Osteocyte (in vitro differentiated cells): ENCODE data around the gene HNF1B. TPM values are rescaled to one million over a fixed set of nuclear protein-coding genes. Genes with fewer than 3 reads are reported as not detected.

ENCODE experiments used
- DNase-seq: peaks from one replicate; pipeline ENCODE4 v3.0.0; 2021; ENCODE audit warnings: mixed read lengths; ENCODE audit not compliant: unreplicated experiment; ENCODE audit errors: extremely low spot score
- H3K27ac Mint-ChIP-seq: one replicate; pipeline ENCODE4 v1.8.0; 2021; ENCODE audit warnings: mild to moderate bottlenecking, mixed read lengths; ENCODE audit not compliant: unreplicated experiment
- H3K27me3 Mint-ChIP-seq: one replicate; pipeline ENCODE4 v1.8.0; 2021; ENCODE audit warnings: mixed read lengths; ENCODE audit not compliant: unreplicated experiment
- H3K36me3 Mint-ChIP-seq: one replicate; pipeline ENCODE4 v1.8.0; 2021; ENCODE audit warnings: mixed read lengths; ENCODE audit not compliant: unreplicated experiment
- H3K4me1 Mint-ChIP-seq: one replicate; pipeline ENCODE4 v1.8.0; 2021; ENCODE audit warnings: mixed read lengths; ENCODE audit not compliant: unreplicated experiment
- H3K4me3 Mint-ChIP-seq: one replicate; pipeline ENCODE4 v1.8.0; 2021; ENCODE audit warnings: mild to moderate bottlenecking, moderate library complexity, mixed read lengths; ENCODE audit not compliant: unreplicated experiment
- H3K9me3 Mint-ChIP-seq: one replicate; pipeline ENCODE4 v1.8.0; 2021; ENCODE audit warnings: mixed read lengths; ENCODE audit not compliant: unreplicated experiment
- total RNA-seq: library from RNA; stranded (reverse); gene quantifications from 2 replicates; pipeline ENCODE4 v1.2.1, GENCODE V29; 2021
- TF ChIP-seq, protein P1 (sequence below): fragments of 200-600 bp; sonication (generic); IDR thresholded peaks from 2 replicates; pipeline ENCODE4 v1.5.0; 2021; ENCODE audit warnings: antibody characterized with exemption, mild to moderate bottlenecking, moderate library complexity

Gene HNF1B
- total RNA-seq, 1 donor from 2014 or later: 8.1 TPM

- Mint-ChIP-seq H3K36me3 (no peaks in the 10 kb centered on the region), H3K27ac (no peak overlapping the region), H3K4me1 (peaks cover 6% of the 10 kb centered on the region), H3K27me3 (no peaks in the 10 kb centered on the region), H3K4me3 (no peak overlapping the region), H3K9me3 (no peaks in the 10 kb centered on the region)
- DNase-seq: no peak
- TF ChIP-seq, protein P1, sequence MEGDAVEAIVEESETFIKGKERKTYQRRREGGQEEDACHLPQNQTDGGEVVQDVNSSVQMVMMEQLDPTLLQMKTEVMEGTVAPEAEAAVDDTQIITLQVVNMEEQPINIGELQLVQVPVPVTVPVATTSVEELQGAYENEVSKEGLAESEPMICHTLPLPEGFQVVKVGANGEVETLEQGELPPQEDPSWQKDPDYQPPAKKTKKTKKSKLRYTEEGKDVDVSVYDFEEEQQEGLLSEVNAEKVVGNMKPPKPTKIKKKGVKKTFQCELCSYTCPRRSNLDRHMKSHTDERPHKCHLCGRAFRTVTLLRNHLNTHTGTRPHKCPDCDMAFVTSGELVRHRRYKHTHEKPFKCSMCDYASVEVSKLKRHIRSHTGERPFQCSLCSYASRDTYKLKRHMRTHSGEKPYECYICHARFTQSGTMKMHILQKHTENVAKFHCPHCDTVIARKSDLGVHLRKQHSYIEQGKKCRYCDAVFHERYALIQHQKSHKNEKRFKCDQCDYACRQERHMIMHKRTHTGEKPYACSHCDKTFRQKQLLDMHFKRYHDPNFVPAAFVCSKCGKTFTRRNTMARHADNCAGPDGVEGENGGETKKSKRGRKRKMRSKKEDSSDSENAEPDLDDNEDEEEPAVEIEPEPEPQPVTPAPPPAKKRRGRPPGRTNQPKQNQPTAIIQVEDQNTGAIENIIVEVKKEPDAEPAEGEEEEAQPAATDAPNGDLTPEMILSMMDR: no peak
Measured at GRCh38 chr17:37761961-37762360, 17.1 kb upstream of the HNF1B start.

DNA sequence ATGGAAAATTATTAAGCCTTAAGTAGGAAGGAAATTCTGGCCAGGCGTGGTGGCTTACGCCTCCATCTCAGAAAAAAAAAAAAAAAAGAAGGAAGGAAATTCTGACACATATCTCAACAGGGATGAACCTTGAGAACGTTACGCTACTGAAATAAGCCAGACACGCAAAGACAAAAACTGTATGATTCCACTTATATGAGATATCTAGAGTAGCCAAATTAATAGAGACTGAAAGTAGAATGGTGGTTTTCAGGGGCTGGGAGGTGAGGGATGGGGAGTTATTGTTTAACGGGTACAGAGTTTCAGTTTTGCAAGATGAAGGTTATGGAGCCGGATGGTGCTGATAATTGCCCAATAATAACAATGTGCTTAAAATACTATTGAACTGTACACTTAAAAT is 16.2 kb upstream of the HNF1B start:
- H3K4me3 Mint-ChIP-seq: no peak overlapping the region
- TF ChIP-seq, protein P1: no peak
- H3K4me1 Mint-ChIP-seq: peaks cover 6% of the 10 kb centered on the region
- no peaks in the 10 kb centered on the region for H3K27me3 Mint-ChIP-seq
- no peaks in the 10 kb centered on the region for H3K9me3 Mint-ChIP-seq
- H3K27ac Mint-ChIP-seq: no peak overlapping the region
- no peaks in the 10 kb centered on the region for H3K36me3 Mint-ChIP-seq
- no peak for DNase-seq

DNA sequence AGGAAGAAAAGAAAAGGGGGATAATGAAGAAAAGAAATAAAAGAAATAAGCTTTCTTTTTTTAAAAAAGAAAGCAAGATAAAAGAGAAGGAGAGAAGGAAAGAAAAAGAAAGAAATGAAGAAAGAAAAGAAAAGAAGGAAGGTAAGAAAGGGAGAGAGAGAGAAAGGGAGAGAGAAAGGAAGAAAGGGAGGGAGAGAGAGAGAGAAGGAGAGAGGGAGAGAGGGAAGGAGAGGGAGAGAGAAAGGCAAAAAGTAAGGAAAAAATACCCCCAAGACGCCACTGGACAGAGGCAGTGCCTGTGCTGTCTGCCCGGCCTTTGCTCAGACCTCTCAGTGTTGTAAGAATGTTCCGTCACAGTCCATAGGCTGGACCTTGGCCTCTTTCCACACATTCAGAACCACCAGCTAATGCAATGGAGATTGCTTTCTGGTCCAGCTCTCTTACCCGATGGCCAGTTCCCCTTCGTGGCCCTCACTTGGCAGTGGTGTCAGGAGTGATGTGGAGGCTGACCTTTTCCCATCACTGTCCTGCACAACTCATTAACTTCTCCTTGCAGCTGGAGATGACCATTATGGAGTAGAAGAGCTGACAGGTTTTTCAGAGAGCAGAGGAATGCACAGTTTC is 14.3 kb upstream of the HNF1B start:
- no peaks in the 10 kb centered on the region for H3K36me3 Mint-ChIP-seq
- TF ChIP-seq, protein P1: no peak
- H3K27me3 Mint-ChIP-seq: no peaks in the 10 kb centered on the region
- no peak overlapping the region for H3K27ac Mint-ChIP-seq
- peaks cover 3% of the 10 kb centered on the region for H3K4me1 Mint-ChIP-seq
- no peak overlapping the region for H3K4me3 Mint-ChIP-seq
- H3K9me3 Mint-ChIP-seq: no peaks in the 10 kb centered on the region
- no peak for DNase-seq

DNA sequence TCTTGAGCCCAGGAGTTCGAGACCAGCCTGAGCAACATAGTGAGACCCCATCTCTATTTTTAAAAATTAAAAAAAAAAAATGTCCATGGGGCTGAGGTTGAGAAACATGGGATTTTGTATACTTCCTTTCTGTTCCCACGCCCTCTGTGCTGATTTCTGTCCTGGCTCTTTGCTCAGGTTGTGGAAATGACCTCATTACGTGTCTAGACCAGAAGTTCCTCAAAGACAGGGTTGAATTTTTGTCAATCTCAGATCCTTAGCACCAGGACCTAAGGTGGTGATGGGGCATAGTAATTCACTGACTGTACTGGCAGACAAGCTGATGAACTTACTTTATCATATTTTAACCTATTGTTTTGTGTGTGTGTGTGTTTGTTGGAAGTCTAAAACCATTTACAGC is 11.2 kb upstream of the HNF1B start:
- Mint-ChIP-seq H3K36me3 (no peaks in the 10 kb centered on the region), H3K27me3 (no peaks in the 10 kb centered on the region), H3K9me3 (no peaks in the 10 kb centered on the region), H3K4me3 (no peak overlapping the region), H3K27ac (no peak overlapping the region), H3K4me1 (peaks cover 22% of the 10 kb centered on the region)
- DNase-seq: no peak
- TF ChIP-seq, protein P1: no peak

- DNase-seq: no peak
- TF ChIP-seq, protein P1: no peak
- H3K4me3 Mint-ChIP-seq: no peak overlapping the region
- no peaks in the 10 kb centered on the region for H3K9me3 Mint-ChIP-seq
- no peaks in the 10 kb centered on the region for H3K27me3 Mint-ChIP-seq
- peaks cover 22% of the 10 kb centered on the region for H3K4me1 Mint-ChIP-seq
- no peak overlapping the region for H3K27ac Mint-ChIP-seq
- H3K36me3 Mint-ChIP-seq: no peaks in the 10 kb centered on the region
Measured at GRCh38 chr17:37755455-37755854, 10.6 kb upstream of the HNF1B start.
